NCI-H146 treated with DMSO at 0.1 percent for 48 hours (cell line): ENCODE results near the gene LVRN.
"Not testable (repeated sequence)": the region's sequence is repeated elsewhere in the genome, so short reads cannot be mapped to it uniquely, and the experiment has no call there.

Experiments
- DNase-seq: peaks from one replicate; lab custom pipeline; 2025; ENCODE audit not compliant: unreplicated experiment; lab: John Stamatoyannopoulos, UW

The LVRN gene

DNA sequence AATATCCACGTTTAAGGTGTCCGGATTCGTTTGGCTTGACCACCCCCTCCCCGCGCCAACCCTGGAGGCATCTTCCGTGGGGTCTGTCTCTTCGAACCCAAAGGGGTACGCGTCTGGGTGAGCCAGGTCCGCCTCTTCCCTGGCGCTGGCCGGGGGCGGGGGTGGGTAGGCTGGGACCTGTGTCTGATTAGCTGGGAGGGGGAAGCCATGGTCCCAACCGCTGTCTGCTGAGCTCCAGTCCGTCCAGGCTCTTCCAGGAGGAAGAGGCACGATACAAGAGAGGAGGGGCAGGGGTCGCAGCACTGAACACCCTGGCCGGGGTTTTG lies at the start of gene LVRN:
TSS of gene LVRN (plus strand) at position 237 of the 326 bp plus-strand sequence. CDS start 143 bp downstream, outside the sequence.
- no peak for DNase-seq

DNA sequence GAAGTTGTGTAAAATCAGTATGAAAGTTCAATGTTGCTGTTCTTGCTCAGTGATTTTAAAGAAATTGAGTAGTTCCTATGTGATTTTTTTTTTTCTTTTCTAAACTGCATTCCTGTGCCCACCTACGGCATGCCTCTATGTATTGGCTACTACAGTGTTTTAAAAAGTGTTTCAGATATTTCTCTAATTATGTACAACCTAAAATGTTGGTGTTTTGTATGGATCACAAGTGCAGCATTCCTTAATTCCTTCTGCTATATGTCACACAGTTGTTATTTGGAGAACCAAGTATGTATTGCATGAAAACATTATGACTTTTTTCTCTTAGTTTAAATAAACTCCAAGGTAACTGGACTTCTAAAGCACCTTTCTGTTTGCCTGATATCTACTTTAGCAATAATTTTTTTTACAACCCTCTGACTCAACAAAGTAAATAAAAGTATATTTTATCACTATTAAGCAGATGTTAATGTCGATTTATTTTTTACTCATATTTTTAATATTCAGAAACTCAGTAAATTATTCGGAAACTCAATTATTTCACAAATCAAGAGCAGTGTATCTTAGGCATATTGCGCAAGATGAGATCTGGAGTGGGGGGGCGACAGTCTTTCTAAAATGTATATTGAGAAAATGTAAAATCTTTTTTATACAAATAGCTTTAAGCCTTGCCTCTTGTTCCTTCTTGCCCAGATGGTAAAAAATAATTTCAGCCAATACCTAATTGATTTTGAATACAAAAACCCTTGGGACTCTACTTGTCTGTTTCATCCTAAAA lies 48.5 kb upstream of the LVRN start:
- DNase-seq = not testable (repeated sequence)

GRCh38 chr5:115920171-115920725 lies 42.0 kb upstream of the LVRN start:
- no peak for DNase-seq

DNA sequence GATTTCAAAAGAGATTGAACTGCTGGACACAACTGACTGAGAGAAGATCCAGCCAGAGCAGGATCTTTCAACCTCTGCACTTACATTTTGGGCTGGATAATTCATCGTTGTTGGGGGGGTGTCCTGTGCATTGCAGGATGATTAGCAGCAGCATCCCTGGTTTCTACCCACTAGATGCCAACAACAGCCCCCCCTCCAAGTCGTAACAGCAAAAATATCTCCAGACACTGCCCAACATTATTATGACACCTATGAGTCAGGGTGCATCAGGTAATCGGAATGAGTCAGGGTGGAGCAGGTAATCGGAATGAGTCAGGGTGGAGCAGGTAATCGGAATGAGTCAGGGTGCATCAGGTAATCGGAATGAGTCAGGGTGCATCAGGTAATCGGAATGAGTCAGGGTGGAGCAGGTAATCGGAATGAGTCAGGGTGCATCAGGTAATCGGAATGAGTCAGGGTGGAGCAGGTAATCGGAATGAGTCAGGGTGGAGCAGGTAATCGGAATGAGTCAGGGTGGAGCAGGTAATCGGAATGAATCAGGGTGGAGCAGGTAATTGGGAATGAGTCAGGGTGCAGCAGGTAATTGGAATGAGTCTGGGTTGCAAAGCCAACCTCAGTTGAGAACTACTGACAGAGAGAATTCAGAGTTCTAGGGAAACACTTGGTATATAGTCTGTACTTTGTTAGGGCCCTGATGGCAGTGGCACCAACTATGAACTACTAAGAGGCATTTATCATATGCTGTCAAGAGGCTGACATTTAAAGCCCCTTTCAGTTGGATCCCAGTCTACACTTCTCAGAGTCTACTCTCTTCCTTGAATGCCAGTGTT lies 33.5 kb upstream of the LVRN start:
- DNase-seq = not testable (repeated sequence)

DNA sequence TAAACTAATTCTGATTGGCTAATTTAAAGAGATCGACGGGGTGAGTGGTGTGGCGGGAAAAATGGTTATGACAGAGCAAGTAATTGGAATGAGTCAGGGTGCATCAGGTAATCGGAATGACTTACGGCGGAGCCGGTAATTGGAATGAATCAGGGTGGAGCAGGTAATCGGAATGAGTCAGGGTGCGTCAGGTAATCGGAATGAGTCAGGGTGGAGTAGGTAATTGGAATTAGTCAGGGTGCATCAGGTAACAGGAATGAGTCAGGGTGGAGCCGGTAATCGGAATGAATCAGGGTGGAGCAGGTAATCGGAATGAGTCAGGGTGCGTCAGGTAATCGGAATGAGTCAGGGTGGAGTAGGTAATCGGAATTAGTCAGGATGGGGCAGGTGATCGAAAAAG lies 32.1 kb upstream of the LVRN start:
- not testable (repeated sequence) for DNase-seq

DNA sequence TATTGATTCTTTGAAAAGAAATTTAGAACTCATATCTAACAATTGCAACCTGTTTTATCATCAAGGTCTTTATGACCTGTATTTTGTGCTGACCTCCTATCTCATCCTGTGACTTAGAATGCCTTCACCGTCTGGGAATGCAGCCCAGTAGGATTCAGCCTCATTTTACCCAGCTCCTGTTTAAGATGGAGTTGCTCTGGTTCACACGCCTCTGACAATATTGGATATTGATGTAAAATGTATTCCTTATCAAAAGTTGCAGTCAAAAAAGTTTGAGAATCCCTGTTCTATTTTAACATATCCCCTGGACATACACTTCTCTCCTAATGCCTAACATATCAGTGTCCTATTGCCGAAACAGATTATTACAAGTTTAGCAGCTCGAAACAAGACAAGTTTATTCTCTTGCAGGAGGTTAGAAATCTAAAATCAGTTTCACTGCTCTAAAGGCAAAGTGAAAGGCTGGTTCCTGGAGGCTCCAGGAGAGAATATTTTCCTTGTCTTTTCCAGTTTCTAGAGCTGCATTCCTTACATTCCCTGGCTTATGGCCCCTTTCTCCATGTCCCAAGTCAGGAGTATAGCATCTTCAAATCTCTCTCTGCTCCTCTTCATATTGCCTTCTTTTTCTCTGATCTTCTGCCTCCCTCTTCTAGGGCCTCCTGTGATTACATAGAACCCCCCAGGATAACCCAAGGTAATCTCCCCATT lies 31.5 kb upstream of the LVRN start:
- DNase-seq = no peak

DNA sequence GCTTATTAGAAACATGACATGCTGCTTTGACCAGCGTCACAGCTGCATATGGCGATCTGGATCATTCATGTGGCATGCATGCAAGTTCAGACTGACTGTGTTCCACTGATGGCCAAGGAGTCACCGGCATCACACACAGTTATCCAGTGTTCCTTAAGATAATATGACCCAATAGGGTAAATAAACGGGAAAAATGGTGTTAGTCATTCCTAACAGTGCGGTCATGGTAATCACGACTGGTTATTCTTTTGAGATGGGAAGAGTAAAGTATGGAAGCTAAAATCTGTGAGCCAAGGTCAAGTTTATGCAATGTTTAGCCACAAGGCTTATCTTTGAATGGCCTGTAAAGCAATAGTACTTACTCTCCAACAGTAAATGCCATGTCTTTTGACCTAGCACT lies 29.3 kb upstream of the LVRN start:
- no peak for DNase-seq

GRCh38 chr5:115934388-115934974 lies 27.8 kb upstream of the LVRN start:
- no peak for DNase-seq

GRCh38 chr5:115936031-115936430 lies 26.2 kb upstream of the LVRN start:
- DNase-seq = no peak

DNA sequence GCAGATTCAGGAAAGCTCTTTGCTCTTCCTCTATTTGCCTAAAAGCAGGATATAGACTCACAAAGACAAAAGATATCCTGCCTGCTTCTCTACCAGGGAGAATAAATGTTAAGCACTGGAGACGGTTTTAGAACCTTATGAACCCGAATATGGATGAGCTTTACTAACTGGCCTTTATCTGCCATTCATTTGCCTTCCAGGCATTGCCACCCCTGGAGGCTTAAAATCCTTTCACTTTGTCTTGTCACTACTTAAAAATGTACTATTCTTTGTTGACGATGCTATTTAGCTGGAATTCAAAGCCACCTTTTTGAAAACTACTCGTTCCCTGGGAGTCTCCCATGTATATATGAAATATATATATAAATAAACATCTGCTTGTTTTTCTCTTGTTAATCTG lies 23.2 kb upstream of the LVRN start:
- no peak for DNase-seq

GRCh38 chr5:115940080-115940810 lies 22.0 kb upstream of the LVRN start:
- no peak for DNase-seq

- DNase-seq = no peak
These were observed 21.1 kb upstream of the LVRN start for GRCh38 chr5:115941051-115941675.

DNA sequence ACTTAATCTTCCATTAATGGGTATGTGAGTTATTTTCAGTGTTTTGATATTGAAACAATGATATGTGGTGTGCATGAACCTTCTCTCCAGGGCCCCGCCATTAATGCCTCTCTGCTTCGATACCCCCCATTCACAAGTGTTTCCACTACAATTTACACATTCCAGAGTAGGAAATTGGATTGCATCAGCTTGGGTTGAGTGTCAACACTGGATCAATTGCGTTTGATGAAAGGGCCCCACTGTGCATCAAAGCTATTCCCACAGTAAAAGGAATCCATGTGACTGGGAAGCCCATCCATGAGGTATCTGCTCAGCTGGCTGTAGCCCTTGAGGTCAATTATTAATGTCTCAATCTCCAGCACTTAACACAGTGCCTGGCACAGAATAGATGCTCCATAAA lies 17.8 kb upstream of the LVRN start:
- no peak for DNase-seq

DNA sequence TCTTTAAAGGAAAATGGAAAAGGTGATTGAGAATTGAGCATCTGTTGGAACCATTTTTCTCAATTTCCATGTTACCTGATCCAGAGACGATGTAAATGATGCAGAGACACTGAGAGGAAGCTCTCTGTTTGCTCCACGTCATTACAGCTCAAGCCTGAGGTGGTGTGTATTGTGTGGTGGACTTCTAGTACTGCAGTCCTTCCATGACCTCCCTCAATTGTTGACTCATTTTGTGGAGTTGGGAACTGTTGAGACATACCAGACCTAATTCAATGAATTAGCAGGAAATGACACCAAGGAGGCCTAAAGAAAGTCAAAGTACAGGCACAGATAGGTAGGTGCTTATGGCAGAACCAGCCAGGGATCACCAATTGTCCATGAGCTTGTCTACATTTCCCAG lies 15.6 kb upstream of the LVRN start:
- no peak for DNase-seq

GRCh38 chr5:115947260-115947659 lies 15.0 kb upstream of the LVRN start:
- no peak for DNase-seq

- DNase-seq = no peak
These were observed 14.2 kb upstream of the LVRN start for GRCh38 chr5:115948091-115948534.

DNA sequence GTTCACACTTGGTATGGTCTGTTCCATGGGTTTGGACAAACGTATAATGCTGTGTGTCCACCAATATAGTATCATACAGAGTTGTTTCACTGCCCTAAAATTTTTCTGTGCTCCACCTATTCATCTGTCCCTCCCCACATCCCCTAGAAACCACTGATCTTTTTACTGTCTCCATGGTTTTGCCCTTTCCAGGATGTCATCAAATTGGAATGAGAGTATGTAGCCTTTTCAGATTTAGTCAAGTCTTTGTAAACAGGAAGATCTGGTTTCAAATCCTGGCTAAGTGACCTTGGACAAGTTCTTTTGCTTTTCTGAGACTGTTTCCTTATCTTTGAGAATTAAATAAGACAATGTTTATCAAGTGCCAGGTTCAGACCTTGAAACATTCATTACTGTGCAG lies 13.2 kb upstream of the LVRN start:
- DNase-seq = no peak

GRCh38 chr5:115952588-115952987 lies 9.7 kb upstream of the LVRN start:
- no peak for DNase-seq

- no peak for DNase-seq
These were observed 8.1 kb upstream of the LVRN start for GRCh38 chr5:115954144-115954543.

GRCh38 chr5:115956957-115957356 lies 5.3 kb upstream of the LVRN start:
- DNase-seq = no peak
